Measurements from ENCODE around the gene TMEM132D. TPM values are rescaled to one million over a fixed set of nuclear protein-coding genes. Genes with fewer than 3 reads are reported as not detected.

TMEM132D gene
- total and polyA plus RNA-seq, 2 of the 4 experiments (the other 2 are of a cell fraction), result not detected

- POLR2A ChIA-PET (ENCODE audit: unreplicated experiment), result no interaction called here
- H2AK9ac ChIP-seq (replicated peaks; ENCODE audit: low read depth, low read length, poor library complexity), result no peak overlapping the region
- H3K27ac ChIP-seq (ENCODE audit: insufficient read depth, low read length), result no peak overlapping the region
- no peak overlapping the region for H2BK5ac ChIP-seq (ENCODE audit: low read depth, low read length, poor library complexity, severe bottlenecking)
- no peak overlapping the region for H3K4me2 ChIP-seq (ENCODE audit: low read depth, low read length)
- no peak overlapping the region for H3K4ac ChIP-seq (ENCODE audit: low read depth, low read length)
- no peaks in the 10 kb centered on the region for H3K4me1 ChIP-seq (ENCODE audit: control insufficient read depth, insufficient read depth, low read length)
- TF ChIP-seq MAZ (IDR thresholded peaks at IDR 0.05; ENCODE audit: borderline replicate concordance, low read depth, low read length) (no peak), POLR2A (IDR thresholded peaks at IDR 0.05; ENCODE audit: low read depth, low read length) (no peak), RCOR1 (IDR thresholded peaks at IDR 0.05; ENCODE audit: insufficient replicate concordance, low read length) (no peak), SMC3 (IDR thresholded peaks at IDR 0.05; ENCODE audit: low read depth, low read length) (no peak), RAD21 (IDR thresholded peaks at IDR 0.05; ENCODE audit: low read length) (no peak), CHD1 (IDR thresholded peaks at IDR 0.05; ENCODE audit: low read depth, low read length) (no peak), MXI1 (IDR thresholded peaks at IDR 0.05; ENCODE audit: borderline replicate concordance, low read depth, low read length) (no peak), FOS (IDR thresholded peaks at IDR 0.05; ENCODE audit: low read depth, low read length) (no peak), CEBPB (IDR thresholded peaks at IDR 0.05; ENCODE audit: low read depth, low read length) (no peak), MAFK (IDR thresholded peaks at IDR 0.05; ENCODE audit: low read depth, low read length) (no peak), RFX5 (IDR thresholded peaks at IDR 0.05; ENCODE audit: low read depth, low read length) (no peak), BHLHE40 (IDR thresholded peaks at IDR 0.05; ENCODE audit: low read depth, low read length) (no peak)
- TF ChIP-seq, protein P1, sequence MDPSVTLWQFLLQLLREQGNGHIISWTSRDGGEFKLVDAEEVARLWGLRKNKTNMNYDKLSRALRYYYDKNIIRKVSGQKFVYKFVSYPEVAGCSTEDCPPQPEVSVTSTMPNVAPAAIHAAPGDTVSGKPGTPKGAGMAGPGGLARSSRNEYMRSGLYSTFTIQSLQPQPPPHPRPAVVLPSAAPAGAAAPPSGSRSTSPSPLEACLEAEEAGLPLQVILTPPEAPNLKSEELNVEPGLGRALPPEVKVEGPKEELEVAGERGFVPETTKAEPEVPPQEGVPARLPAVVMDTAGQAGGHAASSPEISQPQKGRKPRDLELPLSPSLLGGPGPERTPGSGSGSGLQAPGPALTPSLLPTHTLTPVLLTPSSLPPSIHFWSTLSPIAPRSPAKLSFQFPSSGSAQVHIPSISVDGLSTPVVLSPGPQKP (IDR thresholded peaks at IDR 0.05; ENCODE audit: borderline replicate concordance, low read depth, low read length), result no peak
- no peak overlapping the region for H3K9ac ChIP-seq (ENCODE audit: low read depth, low read length)
- intact Hi-C loops (cut with micrococcal nuclease) (no loop called here), in situ Hi-C loops (cut with MboI; ENCODE audit: low sequenced_read_pairs) (no loop called here), dilution Hi-C loops (cut with HindIII; ENCODE audit: low sequenced_read_pairs, unreplicated experiment) (no loop called here)
- H2BK15ac ChIP-seq (ENCODE audit: low read depth, low read length), result no peak overlapping the region
- ATAC-seq (ENCODE audit: low read depth) (no peak), DNase-seq (no peak)
- no peaks in the 10 kb centered on the region for H3K27me3 ChIP-seq (ENCODE audit: control insufficient read depth, insufficient read depth, low read length)
- H3K56ac ChIP-seq (ENCODE audit: extremely low read depth, insufficient read depth, low read length), result no peak overlapping the region
- no peaks in the 10 kb centered on the region for H3K79me1 ChIP-seq (ENCODE audit: low read depth in 1 of 2, low read length in 2 of 2)
- H3K9me1 ChIP-seq (ENCODE audit: insufficient read depth, low read length), result no peaks in the 10 kb centered on the region
- no peak overlapping the region for H3K23ac ChIP-seq (ENCODE audit: low read depth, low read length)
- no peak overlapping the region for H4K5ac ChIP-seq (ENCODE audit: low read depth, low read length)
- H3K36me3 ChIP-seq (ENCODE audit: control insufficient read depth, insufficient read depth, low read length), result no peaks in the 10 kb centered on the region
- no peak overlapping the region for H2AFZ ChIP-seq (replicated peaks; ENCODE audit: low read length, poor library complexity)
- H4K20me1 ChIP-seq (ENCODE audit: insufficient read depth, low read length), result no peaks in the 10 kb centered on the region
- H3K14ac ChIP-seq (replicated peaks; ENCODE audit: low read depth, low read length), result no peak overlapping the region
- H4K8ac ChIP-seq (ENCODE audit: low read depth in 2 of 2, low read length in 2 of 2), result no peak overlapping the region
- H2AK5ac ChIP-seq (ENCODE audit: low read depth, low read length), result no peak overlapping the region
- H3K9me3 ChIP-seq (ENCODE audit: control insufficient read depth, insufficient read depth, low read length), result peaks cover 32% of the 10 kb centered on the region
- H2BK120ac ChIP-seq (ENCODE audit: low read depth, low read length), result no peak overlapping the region
- CTCF ChIA-PET, result no interaction called here
- WGBS, 2 experiments (ENCODE audit: extremely low coverage in 2 of 2, insufficient read length in 1 of 2), result 43% methylated on average over 1 of the region's 6 CpGs; no CpG with 5 or more reads in 1 of the 2 experiments
- H2BK20ac ChIP-seq (ENCODE audit: low read depth, low read length), result no peak overlapping the region
- H3K18ac ChIP-seq (ENCODE audit: low read depth, low read length), result no peak overlapping the region
- H4K91ac ChIP-seq (ENCODE audit: insufficient read depth, low read depth, low read length), result no peak overlapping the region
- no peak overlapping the region for H3K4me3 ChIP-seq (ENCODE audit: insufficient read depth, low read depth, low read length)
- BruUV-seq (replicated peaks), result no TSS peak
These were observed 457.1 kb downstream of the TMEM132D start for GRCh38 chr12:129446696-129447095.
